IPS-15b (cell line): ENCODE results near the gene RAD51B.

ENCODE experiments used
- H3K27me3 ChIP-seq: one replicate; pipeline ENCODE4 v1.6.1; 2013; ENCODE audit warnings: low read length; ENCODE audit not compliant: control insufficient read depth, insufficient read depth
- H3K36me3 ChIP-seq: one replicate; pipeline ENCODE4 v1.6.1; 2013; ENCODE audit warnings: low read length; ENCODE audit not compliant: control insufficient read depth, insufficient read depth
- H3K4me1 ChIP-seq: one replicate; pipeline ENCODE4 v1.6.1; 2013; ENCODE audit warnings: mild to moderate bottlenecking, low read length; ENCODE audit not compliant: control insufficient read depth, insufficient read depth
- H3K4me3 ChIP-seq: one replicate; pipeline ENCODE4 v1.5.1; 2013; ENCODE audit warnings: low read depth, low read length
- H3K9ac ChIP-seq: one replicate; pipeline ENCODE4 v1.6.1; 2013; ENCODE audit warnings: low read depth, mild to moderate bottlenecking, low read length
- H3K9me3 ChIP-seq: one replicate; pipeline ENCODE4 v1.6.1; 2013; ENCODE audit warnings: mild to moderate bottlenecking, low read length; ENCODE audit not compliant: control insufficient read depth, insufficient read depth

The RAD51B gene

GRCh38 chr14:68563251-68564131 lies 743.9 kb downstream of the RAD51B start:
- Histone ChIP-seq H3K9me3 (no peaks in the 10 kb centered on the region), H3K36me3 (no peaks in the 10 kb centered on the region), H3K9ac (no peak overlapping the region), H3K4me1 (peaks cover 9% of the 10 kb centered on the region), H3K27me3 (no peaks in the 10 kb centered on the region), H3K4me3 (no peak overlapping the region)

GRCh38 chr14:68564191-68564825 lies 744.7 kb downstream of the RAD51B start:
- no peaks in the 10 kb centered on the region for H3K9me3 ChIP-seq
- no peaks in the 10 kb centered on the region for H3K36me3 ChIP-seq
- peaks cover 9% of the 10 kb centered on the region for H3K4me1 ChIP-seq
- H3K4me3 ChIP-seq: no peak overlapping the region
- H3K9ac ChIP-seq: no peak overlapping the region
- no peaks in the 10 kb centered on the region for H3K27me3 ChIP-seq

GRCh38 chr14:68564826-68565759 lies 745.5 kb downstream of the RAD51B start:
- H3K9ac ChIP-seq: no peak overlapping the region

GRCh38 chr14:68566075-68566474 lies 746.5 kb downstream of the RAD51B start:
- Histone ChIP-seq H3K9me3 (no peaks in the 10 kb centered on the region), H3K4me3 (no peak overlapping the region), H3K9ac (no peak overlapping the region), H3K27me3 (no peaks in the 10 kb centered on the region), H3K4me1 (peaks cover 9% of the 10 kb centered on the region), H3K36me3 (no peaks in the 10 kb centered on the region)

More at GRCh38 chr14:68564826-68565759, 745.5 kb downstream of the RAD51B start:
- Histone ChIP-seq H3K4me1 (peaks cover 9% of the 10 kb centered on the region), H3K36me3 (no peaks in the 10 kb centered on the region), H3K4me3 (no peak overlapping the region), H3K9me3 (no peaks in the 10 kb centered on the region), H3K27me3 (no peaks in the 10 kb centered on the region)

- H3K4me1 ChIP-seq: peaks cover 1% of the 10 kb centered on the region
- no peaks in the 10 kb centered on the region for H3K36me3 ChIP-seq
- H3K4me3 ChIP-seq: no peak overlapping the region
- no peaks in the 10 kb centered on the region for H3K9me3 ChIP-seq
- no peaks in the 10 kb centered on the region for H3K27me3 ChIP-seq
- no peak overlapping the region for H3K9ac ChIP-seq
Measured at GRCh38 chr14:68568907-68569897, 749.6 kb downstream of the RAD51B start.

- Histone ChIP-seq H3K9ac (no peak overlapping the region), H3K4me1 (no peaks in the 10 kb centered on the region), H3K4me3 (no peak overlapping the region), H3K36me3 (no peaks in the 10 kb centered on the region), H3K27me3 (no peaks in the 10 kb centered on the region), H3K9me3 (no peaks in the 10 kb centered on the region)
Measured at GRCh38 chr14:68569970-68570409, 750.4 kb downstream of the RAD51B start.

GRCh38 chr14:68571114-68571591 lies 751.6 kb downstream of the RAD51B start:
- Histone ChIP-seq H3K27me3 (no peaks in the 10 kb centered on the region), H3K36me3 (no peaks in the 10 kb centered on the region), H3K9me3 (no peaks in the 10 kb centered on the region), H3K4me1 (no peaks in the 10 kb centered on the region), H3K4me3 (no peak overlapping the region), H3K9ac (no peak overlapping the region)

GRCh38 chr14:68571928-68572525 lies 752.4 kb downstream of the RAD51B start:
- Histone ChIP-seq H3K36me3 (no peaks in the 10 kb centered on the region), H3K27me3 (no peaks in the 10 kb centered on the region), H3K4me3 (no peak overlapping the region), H3K9me3 (no peaks in the 10 kb centered on the region), H3K9ac (no peak overlapping the region), H3K4me1 (no peaks in the 10 kb centered on the region)

DNA sequence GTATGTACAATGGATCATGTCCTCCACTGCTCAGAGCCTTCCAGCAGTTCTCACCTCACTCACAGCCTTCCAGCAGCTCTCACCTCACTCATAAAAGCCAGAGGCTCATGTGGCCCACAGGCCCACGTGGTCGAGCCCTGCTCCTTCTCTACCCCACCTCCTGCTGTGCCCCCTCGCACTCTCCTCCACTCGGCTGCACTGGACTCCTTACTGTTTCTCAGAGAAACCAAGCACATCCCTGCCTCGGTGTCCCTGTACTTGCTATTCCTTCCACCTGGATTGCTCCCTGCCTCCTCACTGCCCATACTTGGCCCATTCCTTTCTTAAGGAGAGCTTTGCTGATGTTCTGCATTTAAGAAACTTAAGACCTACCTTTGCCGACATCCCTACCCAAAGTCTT lies 753.5 kb downstream of the RAD51B start:
- H3K36me3 ChIP-seq: no peaks in the 10 kb centered on the region
- H3K4me1 ChIP-seq: no peaks in the 10 kb centered on the region
- H3K4me3 ChIP-seq: no peak overlapping the region
- no peak overlapping the region for H3K9ac ChIP-seq
- H3K27me3 ChIP-seq: no peaks in the 10 kb centered on the region
- H3K9me3 ChIP-seq: no peaks in the 10 kb centered on the region

DNA sequence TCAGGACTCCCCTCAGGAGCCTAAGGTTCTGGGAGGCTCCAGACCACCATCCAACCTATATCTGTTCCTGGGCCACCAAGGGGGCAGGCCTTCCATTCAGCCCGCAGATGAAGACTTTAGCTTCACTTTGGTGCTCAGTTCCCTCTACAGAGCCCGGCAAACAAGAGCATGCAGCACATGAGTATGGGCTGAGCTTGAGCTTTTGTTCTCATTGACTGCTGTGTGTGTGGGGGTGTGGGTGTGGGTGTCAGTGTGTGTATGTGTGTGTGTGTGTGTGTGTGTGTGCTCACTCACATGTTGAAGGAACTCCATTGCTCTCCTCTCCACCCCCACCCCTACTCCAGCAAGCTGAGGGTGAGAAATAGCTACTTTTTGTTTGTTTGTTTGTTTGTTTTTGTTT lies 754.1 kb downstream of the RAD51B start:
- Histone ChIP-seq H3K4me1 (no peaks in the 10 kb centered on the region), H3K9me3 (no peaks in the 10 kb centered on the region), H3K27me3 (no peaks in the 10 kb centered on the region), H3K36me3 (no peaks in the 10 kb centered on the region), H3K4me3 (no peak overlapping the region), H3K9ac (no peak overlapping the region)
